ENCODE measurements around the gene NUDT3.
A peak's percentile ranks its signal among the peaks of the same experiment; 100 is the strongest.
"Not testable (repeated sequence)": the region's sequence is repeated elsewhere in the genome, so short reads cannot be mapped to it uniquely, and the experiment has no call there.

Gene NUDT3

DNA sequence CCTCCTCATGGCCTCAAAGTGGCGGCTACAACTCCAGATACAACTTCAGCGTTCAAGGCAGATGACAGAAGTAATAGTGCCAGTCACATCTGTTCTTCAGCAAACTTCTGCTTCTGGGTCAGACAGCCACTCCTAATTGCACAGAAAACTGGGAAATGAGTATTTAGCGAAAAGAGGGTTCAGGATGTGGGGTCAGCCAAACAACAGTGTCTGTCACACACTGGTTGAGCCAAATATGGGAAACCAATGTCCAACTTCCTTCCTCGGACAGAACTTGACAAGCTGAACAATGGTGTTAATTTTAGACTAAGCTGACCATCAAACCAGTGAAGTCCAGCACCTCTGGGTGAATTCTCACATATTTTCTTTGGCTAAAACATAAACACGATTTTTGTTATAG lies 22.1 kb downstream of the NUDT3 start:
- Histone ChIP-seq H3K27ac (ENCODE audit: low read depth, low read length) (no peak overlapping the region), H3K4me3 (ENCODE audit: low read depth, low read length) (no peak overlapping the region), H3K79me2 (ENCODE audit: control insufficient read depth, insufficient read depth, low read length, unreplicated experiment) (peaks cover 19% of the 10 kb centered on the region), H3K4me1 (ENCODE audit: control insufficient read depth, insufficient read depth, low read length, unreplicated experiment) (peaks cover 4% of the 10 kb centered on the region), H3K27me3 (ENCODE audit: insufficient read depth, low read length) (no peaks in the 10 kb centered on the region), H2AFZ (ENCODE audit: low read length, unreplicated experiment) (no peak overlapping the region), H3K36me3 (ENCODE audit: insufficient read depth, low read length) (no peaks in the 10 kb centered on the region)

GRCh38 chr6:34369385-34369784 lies 23.1 kb downstream of the NUDT3 start:
- Histone ChIP-seq H3K36me3 (ENCODE audit: insufficient read depth, low read length) (no peaks in the 10 kb centered on the region), H3K27me3 (ENCODE audit: insufficient read depth, low read length) (no peaks in the 10 kb centered on the region), H3K79me2 (ENCODE audit: control insufficient read depth, insufficient read depth, low read length, unreplicated experiment) (peaks cover 19% of the 10 kb centered on the region)

GRCh38 chr6:34366639-34366921 lies 25.9 kb downstream of the NUDT3 start:
- no peaks in the 10 kb centered on the region for H3K27me3 ChIP-seq (ENCODE audit: insufficient read depth, low read length)
- H3K4me3 ChIP-seq (ENCODE audit: low read depth, low read length): no peak overlapping the region
- no peak overlapping the region for H3K27ac ChIP-seq (ENCODE audit: low read depth, low read length)
- H3K4me1 ChIP-seq (ENCODE audit: control insufficient read depth, insufficient read depth, low read length, unreplicated experiment): peaks cover 4% of the 10 kb centered on the region
- H3K79me2 ChIP-seq (ENCODE audit: control insufficient read depth, insufficient read depth, low read length, unreplicated experiment): peaks cover 29% of the 10 kb centered on the region
- H2AFZ ChIP-seq (ENCODE audit: low read length, unreplicated experiment): no peak overlapping the region
- H3K36me3 ChIP-seq (ENCODE audit: insufficient read depth, low read length): no peaks in the 10 kb centered on the region

More at GRCh38 chr6:34369385-34369784, 23.1 kb downstream of the NUDT3 start:
- Histone ChIP-seq H3K27ac (ENCODE audit: low read depth, low read length) (no peak overlapping the region), H3K4me3 (ENCODE audit: low read depth, low read length) (no peak overlapping the region), H2AFZ (ENCODE audit: low read length, unreplicated experiment) (no peak overlapping the region), H3K4me1 (ENCODE audit: control insufficient read depth, insufficient read depth, low read length, unreplicated experiment) (peaks cover 4% of the 10 kb centered on the region)

- H3K27me3 ChIP-seq (ENCODE audit: insufficient read depth, low read length); H3K4me3 ChIP-seq (ENCODE audit: low read depth, low read length); H2AFZ ChIP-seq (ENCODE audit: low read length, unreplicated experiment); H3K36me3 ChIP-seq (ENCODE audit: insufficient read depth, low read length); H3K4me1 ChIP-seq (ENCODE audit: control insufficient read depth, insufficient read depth, low read length, unreplicated experiment): not testable (repeated sequence)
- peak overlapping the region; percentile 65 for H3K27ac ChIP-seq (ENCODE audit: low read depth, low read length)
- peaks cover 30% of the 10 kb centered on the region for H3K79me2 ChIP-seq (ENCODE audit: control insufficient read depth, insufficient read depth, low read length, unreplicated experiment)
Observed at GRCh38 chr6:34365781-34366638, 26.5 kb downstream of the NUDT3 start.

DNA sequence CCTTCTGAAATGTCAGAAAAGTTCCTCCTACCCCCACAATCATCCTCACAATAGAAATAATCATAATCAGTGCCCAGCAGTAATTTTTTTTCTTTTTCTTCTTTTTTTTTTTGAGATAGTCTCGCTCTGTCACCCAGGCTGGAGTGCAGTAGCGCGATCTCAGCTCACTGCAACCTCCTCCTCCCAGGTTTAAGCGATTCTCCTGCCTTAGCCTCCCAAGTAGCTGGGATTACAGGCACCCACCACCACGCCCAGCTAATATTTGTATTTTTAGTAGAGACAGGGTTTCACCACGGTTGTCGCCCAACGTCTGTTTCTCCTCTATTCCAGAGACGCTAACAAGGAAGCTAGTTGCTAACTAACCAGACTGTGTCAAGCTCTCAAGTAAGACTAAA lies 28.8 kb downstream of the NUDT3 start:
- H3K27ac ChIP-seq (ENCODE audit: low read depth, low read length); H3K27me3 ChIP-seq (ENCODE audit: insufficient read depth, low read length); H2AFZ ChIP-seq (ENCODE audit: low read length, unreplicated experiment); H3K4me3 ChIP-seq (ENCODE audit: low read depth, low read length); H3K36me3 ChIP-seq (ENCODE audit: insufficient read depth, low read length): not testable (repeated sequence)
- peaks cover 45% of the 10 kb centered on the region for H3K79me2 ChIP-seq (ENCODE audit: control insufficient read depth, insufficient read depth, low read length, unreplicated experiment)
- peaks cover 20% of the 10 kb centered on the region for H3K4me1 ChIP-seq (ENCODE audit: control insufficient read depth, insufficient read depth, low read length, unreplicated experiment)

DNA sequence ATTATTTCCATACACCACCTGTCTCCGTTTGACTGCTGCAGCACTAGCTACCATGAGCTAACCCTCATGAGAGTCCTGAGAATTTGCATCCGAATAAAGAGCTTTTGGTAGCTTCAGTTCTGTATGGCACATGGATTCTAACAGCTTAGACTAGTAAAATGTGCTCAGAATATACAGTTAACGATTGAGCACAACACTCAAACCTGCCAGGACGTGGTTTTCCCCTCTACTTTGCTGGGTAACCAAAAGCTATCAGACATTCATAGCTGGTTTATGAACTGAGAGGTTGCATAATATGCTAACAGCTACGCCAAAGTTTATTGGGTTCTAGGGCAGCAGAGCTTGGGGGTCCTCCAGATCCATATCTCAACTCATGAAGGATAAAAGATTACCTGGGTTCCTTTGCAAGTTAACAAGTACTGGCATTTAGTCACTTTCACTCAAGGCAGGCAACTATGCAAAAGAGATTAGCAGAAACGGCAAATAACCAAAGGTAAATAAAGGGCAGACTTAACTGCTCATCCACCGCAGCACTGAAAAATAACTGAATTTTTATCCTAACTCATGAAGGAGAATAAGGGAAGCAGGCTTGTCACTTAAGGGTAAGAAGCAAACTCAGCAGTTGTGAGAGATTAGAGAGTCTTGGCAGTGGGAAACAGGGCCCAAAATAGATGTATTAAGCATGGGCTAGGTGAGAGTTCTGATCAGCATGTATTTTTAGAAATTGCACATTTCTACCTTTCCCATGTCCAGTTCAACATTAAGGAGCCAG lies 29.4 kb downstream of the NUDT3 start:
- H3K27me3 ChIP-seq (ENCODE audit: insufficient read depth, low read length): no peaks in the 10 kb centered on the region
- no peaks in the 10 kb centered on the region for H3K36me3 ChIP-seq (ENCODE audit: insufficient read depth, low read length)
- peaks cover 20% of the 10 kb centered on the region for H3K4me1 ChIP-seq (ENCODE audit: control insufficient read depth, insufficient read depth, low read length, unreplicated experiment)
- peaks cover 45% of the 10 kb centered on the region for H3K79me2 ChIP-seq (ENCODE audit: control insufficient read depth, insufficient read depth, low read length, unreplicated experiment)
- no peak overlapping the region for H3K27ac ChIP-seq (ENCODE audit: low read depth, low read length)
- H2AFZ ChIP-seq (ENCODE audit: low read length, unreplicated experiment): no peak overlapping the region
- no peak overlapping the region for H3K4me3 ChIP-seq (ENCODE audit: low read depth, low read length)

DNA sequence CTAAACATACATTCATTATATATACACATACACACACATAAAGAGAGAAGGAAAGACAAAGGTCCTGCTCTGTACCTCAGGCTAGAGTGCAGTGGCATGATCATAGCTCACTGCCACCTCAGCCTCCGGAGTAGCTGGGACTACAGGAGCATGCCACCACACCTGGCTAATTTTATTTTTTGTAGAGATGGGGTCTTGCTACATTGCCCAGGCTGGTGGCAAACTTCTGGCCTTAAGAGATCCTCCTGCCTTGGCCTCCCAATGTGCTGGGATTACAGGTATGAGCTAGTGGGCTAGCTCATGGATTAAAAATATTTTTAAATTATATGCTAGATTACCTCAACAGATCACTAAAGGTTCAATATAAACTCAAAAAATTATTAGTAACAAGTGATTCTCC lies 30.3 kb downstream of the NUDT3 start:
- H3K36me3 ChIP-seq (ENCODE audit: insufficient read depth, low read length): no peaks in the 10 kb centered on the region
- H3K4me3 ChIP-seq (ENCODE audit: low read depth, low read length): no peak overlapping the region
- no peak overlapping the region for H2AFZ ChIP-seq (ENCODE audit: low read length, unreplicated experiment)
- H3K79me2 ChIP-seq (ENCODE audit: control insufficient read depth, insufficient read depth, low read length, unreplicated experiment): peaks cover 51% of the 10 kb centered on the region
- H3K27ac ChIP-seq (ENCODE audit: low read depth, low read length): no peak overlapping the region
- H3K4me1 ChIP-seq (ENCODE audit: control insufficient read depth, insufficient read depth, low read length, unreplicated experiment): peaks cover 20% of the 10 kb centered on the region
- H3K27me3 ChIP-seq (ENCODE audit: insufficient read depth, low read length): no peaks in the 10 kb centered on the region

DNA sequence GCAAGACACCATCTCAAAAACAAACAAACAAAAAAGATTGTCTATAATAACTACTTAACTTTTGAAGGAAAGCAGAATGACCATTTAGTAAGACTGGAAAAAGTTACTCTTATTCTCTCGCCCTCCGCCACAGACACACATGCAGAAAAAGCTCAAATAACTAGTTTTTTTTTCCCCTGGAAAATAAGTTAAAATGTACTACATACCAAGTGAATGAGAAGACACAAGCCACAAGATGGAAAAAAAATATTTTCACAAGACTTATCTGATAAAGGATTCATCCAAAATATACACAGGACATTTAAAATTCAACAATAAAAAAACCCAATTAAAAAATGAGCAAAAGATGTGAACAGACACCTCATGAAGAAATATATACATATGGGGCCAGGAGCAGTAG lies 31.9 kb downstream of the NUDT3 start:
- peak overlapping the region; percentile 47; the same call in 1 of the 2 replicates for H3K27ac ChIP-seq (ENCODE audit: low read depth, low read length)
- H3K4me1 ChIP-seq (ENCODE audit: control insufficient read depth, insufficient read depth, low read length, unreplicated experiment): peaks cover 16% of the 10 kb centered on the region
- peaks cover 57% of the 10 kb centered on the region for H3K79me2 ChIP-seq (ENCODE audit: control insufficient read depth, insufficient read depth, low read length, unreplicated experiment)
- no peak overlapping the region; the same call in 1 of the 2 replicates for H3K4me3 ChIP-seq (ENCODE audit: low read depth, low read length)
- H3K36me3 ChIP-seq (ENCODE audit: insufficient read depth, low read length): no peaks in the 10 kb centered on the region; the same call in 1 of the 2 replicates
- H2AFZ ChIP-seq (ENCODE audit: low read length, unreplicated experiment): no peak overlapping the region
- no peaks in the 10 kb centered on the region for H3K27me3 ChIP-seq (ENCODE audit: insufficient read depth, low read length)

GRCh38 chr6:34359418-34360158 lies 32.9 kb downstream of the NUDT3 start:
- no peaks in the 10 kb centered on the region; the same call in 1 of the 2 replicates for H3K36me3 ChIP-seq (ENCODE audit: insufficient read depth, low read length)
- no peak overlapping the region for H2AFZ ChIP-seq (ENCODE audit: low read length, unreplicated experiment)
- H3K4me3 ChIP-seq (ENCODE audit: low read depth, low read length): no peak overlapping the region; the same call in 1 of the 2 replicates
- no peaks in the 10 kb centered on the region for H3K27me3 ChIP-seq (ENCODE audit: insufficient read depth, low read length)
- peaks cover 57% of the 10 kb centered on the region for H3K79me2 ChIP-seq (ENCODE audit: control insufficient read depth, insufficient read depth, low read length, unreplicated experiment)
- peak overlapping the region; percentile 0; the same call in 1 of the 2 replicates for H3K27ac ChIP-seq (ENCODE audit: low read depth, low read length)
- peaks cover 16% of the 10 kb centered on the region for H3K4me1 ChIP-seq (ENCODE audit: control insufficient read depth, insufficient read depth, low read length, unreplicated experiment)

- Histone ChIP-seq H3K79me2 (ENCODE audit: control insufficient read depth, insufficient read depth, low read length, unreplicated experiment) (peaks cover 56% of the 10 kb centered on the region), H3K4me3 (ENCODE audit: low read depth, low read length) (no peak overlapping the region), H3K36me3 (ENCODE audit: insufficient read depth, low read length) (no peaks in the 10 kb centered on the region; the same call in 1 of the 2 replicates), H3K27me3 (ENCODE audit: insufficient read depth, low read length) (no peaks in the 10 kb centered on the region), H3K4me1 (ENCODE audit: control insufficient read depth, insufficient read depth, low read length, unreplicated experiment) (peaks cover 16% of the 10 kb centered on the region), H3K27ac (ENCODE audit: low read depth, low read length) (no peak overlapping the region), H2AFZ (ENCODE audit: low read length, unreplicated experiment) (no peak overlapping the region)
Observed at GRCh38 chr6:34358389-34358905, 34.0 kb downstream of the NUDT3 start.
